SK-N-SH (cell line): ENCODE measurements around the gene PCNX3. TPM values are rescaled to one million over a fixed set of nuclear protein-coding genes. Genes with fewer than 3 reads are reported as not detected.
A peak's percentile ranks its signal among the peaks of the same experiment; 100 is the strongest.

Source experiments
- CTCF ChIA-PET: fragments of 300-600, 350-600 bp; formaldehyde crosslinking; extraction: SDS; loops from one replicate; lab custom pipeline; 2021; lab: Yijun Ruan, JAX
- POLR2A ChIA-PET: fragments of 350-600 bp; sonication (Branson Sonifier 250); formaldehyde crosslinking; extraction: SDS; loops from one replicate; lab custom pipeline; 2020; ENCODE audit warnings: antibody characterized with exemption, inconsistent platforms; lab: Yijun Ruan, JAX
- DNase-seq: peaks from one replicate; pipeline ENCODE4 v3.0.0; 2012
- H2AFZ ChIP-seq: fragments of 200-600 bp; sonication (generic); 2 replicates; pipeline ENCODE4 v1.8.1; 2016; ENCODE audit warnings: antibody characterized with exemption, mild to moderate bottlenecking, low read depth
- H3F3A ChIP-seq: fragments of 200-600 bp; sonication (generic); replicated peaks from 2 replicates; pipeline ENCODE3; 2016; ENCODE audit warnings: antibody characterized with exemption, mild to moderate bottlenecking; ENCODE audit not compliant: insufficient read depth
- H3K27ac ChIP-seq, 2 experiments: fragments of 200-500 bp in 1 of 2; fragments of 200-600 bp in 1 of 2; sonication (Bioruptor generic) in 1 of 2; sonication (generic), shearing (Covaris generic) in 1 of 2; 2 replicates each; pipeline versions ENCODE4 v1.5.1 to v1.6.1; 2014 to 2016; ENCODE audit warnings: low read depth in 2 of 2, inconsistent platforms in 1 of 2, low read length in 1 of 2, mild to moderate bottlenecking in 1 of 2, mixed read lengths in 1 of 2
- H3K27me3 ChIP-seq: fragments of 200-600 bp; sonication (generic), shearing (Covaris generic); 2 replicates; pipeline ENCODE4 v1.6.1; 2016; ENCODE audit warnings: mixed run types; ENCODE audit not compliant: insufficient read depth
- H3K36me3 ChIP-seq, 2 experiments: fragments of 200-500 bp in 1 of 2; fragments of 200-600 bp in 1 of 2; sonication (Bioruptor generic) in 1 of 2; sonication (generic) in 1 of 2; replicated peaks in 1 of 2; 2 replicates each; pipeline versions ENCODE3 to v1.5.1; 2014 to 2016; ENCODE audit warnings: low read length in 1 of 2, mild to moderate bottlenecking in 1 of 2; ENCODE audit not compliant: insufficient read depth in 2 of 2, control insufficient read depth in 1 of 2
- H3K4me1 ChIP-seq, 2 experiments: fragments of 200-500 bp in 1 of 2; fragments of 200-600 bp in 1 of 2; sonication (Bioruptor generic) in 1 of 2; sonication (generic), shearing (Covaris generic) in 1 of 2; 2 replicates each; pipeline versions ENCODE4 v1.5.1 to v1.6.1; 2014 to 2016; ENCODE audit warnings: low read depth in 1 of 2, low read length in 1 of 2, mixed run types in 1 of 2; ENCODE audit not compliant: insufficient read depth in 2 of 2, control insufficient read depth in 1 of 2
- H3K4me2 ChIP-seq: fragments of 200-600 bp; sonication (generic), shearing (Covaris generic); 2 replicates; pipeline ENCODE4 v1.6.1; 2017; ENCODE audit warnings: mixed run types
- H3K4me3 ChIP-seq, 2 experiments: fragments of 200-500 bp in 1 of 2; fragments of 200-600 bp in 1 of 2; sonication (Bioruptor generic) in 1 of 2; sonication (generic), shearing (Covaris generic) in 1 of 2; 2 replicates each; pipeline versions ENCODE4 v1.5.1 to v1.8.1; 2014 to 2016; ENCODE audit warnings: low read depth in 2 of 2, inconsistent platforms in 1 of 2, low read length in 1 of 2, mild to moderate bottlenecking in 1 of 2, mixed read lengths in 1 of 2, moderate library complexity in 1 of 2
- H3K79me2 ChIP-seq: fragments of 200-600 bp; sonication (generic); 2 replicates; pipeline ENCODE4 v1.8.1; 2017; ENCODE audit warnings: mild to moderate bottlenecking; ENCODE audit not compliant: insufficient read depth
- H3K9ac ChIP-seq: fragments of 200-600 bp; sonication (generic); 2 replicates; pipeline ENCODE4 v1.6.1; 2017; ENCODE audit warnings: mixed run types
- H3K9me2 ChIP-seq: fragments of 200-600 bp; sonication (generic); 2 replicates; pipeline ENCODE4 v1.6.1; 2017; ENCODE audit warnings: mixed run types
- H3K9me3 ChIP-seq: fragments of 200-600 bp; sonication (generic); 2 replicates; pipeline ENCODE4 v1.6.1; 2017; ENCODE audit warnings: mixed run types, mild to moderate bottlenecking, moderate library complexity
- H4K20me1 ChIP-seq: fragments of 200-600 bp; sonication (generic); 2 replicates; pipeline ENCODE4 v1.6.1; 2017; ENCODE audit warnings: mild to moderate bottlenecking, mixed run types; ENCODE audit not compliant: insufficient read depth
- CHD2 ChIP-seq: fragments of 150-350 bp; IDR thresholded peaks from 2 replicates; pipeline ENCODE4 v1.6.1; 2018; ENCODE audit warnings: low read length; ENCODE audit not compliant: partially characterized antibody
- ELF1 ChIP-seq: IDR thresholded peaks from 2 replicates; pipeline ENCODE4 v1.4.0; 2012
- EP300 ChIP-seq, 2 experiments: IDR thresholded peaks; 2 replicates each; pipeline versions ENCODE4 v1.4.0 to v1.6.1; 2012; ENCODE audit warnings: borderline replicate concordance in 1 of 2, low read depth in 1 of 2, low read length in 1 of 2
- EZH2phosphoT487 ChIP-seq: fragments of 200-600 bp; sonication (generic); IDR thresholded peaks from 2 replicates; pipeline ENCODE4 v1.6.1; 2017; ENCODE audit warnings: low read depth, mixed run types, mild to moderate bottlenecking, antibody characterized with exemption, moderate library complexity, borderline replicate concordance
- MXI1 ChIP-seq: IDR thresholded peaks from 2 replicates; pipeline ENCODE4 v1.6.1; 2012; ENCODE audit warnings: mild to moderate bottlenecking, low read depth, low read length, improper control_type of control experiment
- NFIC ChIP-seq: IDR thresholded peaks from 2 replicates; pipeline ENCODE4 v1.4.0; 2012; ENCODE audit warnings: borderline replicate concordance
- POLR2AphosphoS5 ChIP-seq: IDR thresholded peaks from 2 replicates; pipeline ENCODE4 v1.6.1; 2012; ENCODE audit warnings: low read depth, low read length
- RFX5 ChIP-seq: IDR thresholded peaks from 2 replicates; pipeline ENCODE4 v1.6.1; 2012; ENCODE audit warnings: mild to moderate bottlenecking, improper control_type of control experiment, low read length
- SIN3A ChIP-seq: IDR thresholded peaks from 2 replicates; pipeline ENCODE4 v1.6.1; 2012; ENCODE audit warnings: low read depth, mild to moderate bottlenecking, low read length, moderate library complexity, borderline replicate concordance
- SMC3 ChIP-seq: IDR thresholded peaks from 2 replicates; pipeline ENCODE4 v1.6.1; 2012; ENCODE audit warnings: low read depth, low read length, improper control_type of control experiment
- TCF12 ChIP-seq: IDR thresholded peaks from 2 replicates; pipeline ENCODE4 v1.4.0; 2012
- WGBS: methylation state at CpG from one replicate; pipeline ENCODE4 v1.1.6; 2017; ENCODE audit warnings: low lambda C conversion rate; 5-methylcytosine and 5-hydroxymethylcytosine counted together
- polyA plus RNA-seq, 3 experiments: library from polyadenylated mRNA; depleted of rRNA; stranded (reverse); fragments of >200 nt; gene quantifications; 2 replicates each; pipeline ENCODE4 v1.2.3, GENCODE V29; 2012
- TF ChIP-seq, protein P1 (sequence below): fragments of 150-350 bp; IDR thresholded peaks from 2 replicates; pipeline ENCODE4 v1.6.1; 2016; ENCODE audit warnings: mild to moderate bottlenecking, low read depth, low read length
- TF ChIP-seq, protein P2 (sequence below): IDR thresholded peaks from 2 replicates; pipeline ENCODE4 v1.4.0; 2012; ENCODE audit warnings: low read depth
- TF ChIP-seq, protein P3 (sequence below): IDR thresholded peaks from 2 replicates; pipeline ENCODE4 v1.4.0; 2012; ENCODE audit warnings: low read depth, borderline replicate concordance
- TF ChIP-seq, protein P4 (sequence below): IDR thresholded peaks from 2 replicates; pipeline ENCODE4 v1.4.0; 2012; ENCODE audit warnings: low read depth, borderline replicate concordance
- TF ChIP-seq, protein P5 (sequence below): IDR thresholded peaks from 2 replicates; pipeline ENCODE4 v1.6.1; 2012; ENCODE audit warnings: mild to moderate bottlenecking, low read depth, low read length, moderate library complexity

PCNX3 gene
- polyA plus RNA-seq, 1 of the 3 experiments (the other 2 are of a cell fraction) = 33.7 TPM

DNA sequence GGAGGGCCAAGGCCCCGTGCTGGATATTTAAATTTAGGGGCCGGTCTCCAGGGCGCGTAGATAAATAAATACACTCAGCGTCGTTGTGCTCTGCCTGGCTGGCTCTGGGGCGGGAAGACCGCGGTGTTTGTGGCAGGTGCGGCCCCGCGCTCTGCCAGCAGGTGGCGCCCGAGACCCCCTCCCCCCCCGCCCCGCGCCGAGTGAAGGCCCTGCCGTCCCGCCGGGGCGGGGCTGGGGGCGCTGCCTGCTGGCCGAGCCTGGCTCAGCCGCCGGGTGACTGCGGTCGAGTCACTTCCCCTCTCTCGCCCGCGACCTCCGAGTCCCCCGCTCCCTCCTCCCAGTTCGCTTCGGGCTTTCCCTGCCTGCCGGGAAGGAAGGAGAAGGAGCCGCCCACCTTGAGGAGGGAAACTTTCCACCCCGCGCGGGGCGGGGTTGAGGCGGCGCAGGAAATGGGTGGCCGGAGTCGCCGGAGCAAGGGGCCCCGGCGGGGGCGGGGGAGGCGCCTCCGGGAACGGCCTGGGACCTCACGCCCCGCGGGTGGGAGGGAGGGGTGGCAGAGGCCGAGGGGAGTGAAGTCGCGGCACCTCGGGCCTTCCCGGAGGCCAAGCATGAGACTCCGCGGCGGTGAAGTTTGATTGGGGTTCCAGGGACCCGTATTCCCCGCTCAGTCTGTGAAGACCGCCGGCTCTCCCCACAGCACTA, 41.3 kb upstream of the PCNX3 start (continued):
- TF ChIP-seq, protein P1, sequence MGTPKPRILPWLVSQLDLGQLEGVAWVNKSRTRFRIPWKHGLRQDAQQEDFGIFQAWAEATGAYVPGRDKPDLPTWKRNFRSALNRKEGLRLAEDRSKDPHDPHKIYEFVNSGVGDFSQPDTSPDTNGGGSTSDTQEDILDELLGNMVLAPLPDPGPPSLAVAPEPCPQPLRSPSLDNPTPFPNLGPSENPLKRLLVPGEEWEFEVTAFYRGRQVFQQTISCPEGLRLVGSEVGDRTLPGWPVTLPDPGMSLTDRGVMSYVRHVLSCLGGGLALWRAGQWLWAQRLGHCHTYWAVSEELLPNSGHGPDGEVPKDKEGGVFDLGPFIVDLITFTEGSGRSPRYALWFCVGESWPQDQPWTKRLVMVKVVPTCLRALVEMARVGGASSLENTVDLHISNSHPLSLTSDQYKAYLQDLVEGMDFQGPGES = no peak
- TF ChIP-seq, protein P2, sequence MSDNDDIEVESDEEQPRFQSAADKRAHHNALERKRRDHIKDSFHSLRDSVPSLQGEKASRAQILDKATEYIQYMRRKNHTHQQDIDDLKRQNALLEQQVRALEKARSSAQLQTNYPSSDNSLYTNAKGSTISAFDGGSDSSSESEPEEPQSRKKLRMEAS = no peak
- TF ChIP-seq SIN3A = peak; percentile 63; the same call in 1 of the 2 replicates
- TF ChIP-seq, protein P3, sequence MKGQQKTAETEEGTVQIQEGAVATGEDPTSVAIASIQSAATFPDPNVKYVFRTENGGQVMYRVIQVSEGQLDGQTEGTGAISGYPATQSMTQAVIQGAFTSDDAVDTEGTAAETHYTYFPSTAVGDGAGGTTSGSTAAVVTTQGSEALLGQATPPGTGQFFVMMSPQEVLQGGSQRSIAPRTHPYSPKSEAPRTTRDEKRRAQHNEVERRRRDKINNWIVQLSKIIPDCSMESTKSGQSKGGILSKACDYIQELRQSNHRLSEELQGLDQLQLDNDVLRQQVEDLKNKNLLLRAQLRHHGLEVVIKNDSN = no peak
- TF ChIP-seq RFX5 = no peak
- no peak for TF ChIP-seq POLR2AphosphoS5
- TF ChIP-seq SMC3 = 0 out of 2 replicates have a peak, but pooled peaks have one; percentile 32

DNA sequence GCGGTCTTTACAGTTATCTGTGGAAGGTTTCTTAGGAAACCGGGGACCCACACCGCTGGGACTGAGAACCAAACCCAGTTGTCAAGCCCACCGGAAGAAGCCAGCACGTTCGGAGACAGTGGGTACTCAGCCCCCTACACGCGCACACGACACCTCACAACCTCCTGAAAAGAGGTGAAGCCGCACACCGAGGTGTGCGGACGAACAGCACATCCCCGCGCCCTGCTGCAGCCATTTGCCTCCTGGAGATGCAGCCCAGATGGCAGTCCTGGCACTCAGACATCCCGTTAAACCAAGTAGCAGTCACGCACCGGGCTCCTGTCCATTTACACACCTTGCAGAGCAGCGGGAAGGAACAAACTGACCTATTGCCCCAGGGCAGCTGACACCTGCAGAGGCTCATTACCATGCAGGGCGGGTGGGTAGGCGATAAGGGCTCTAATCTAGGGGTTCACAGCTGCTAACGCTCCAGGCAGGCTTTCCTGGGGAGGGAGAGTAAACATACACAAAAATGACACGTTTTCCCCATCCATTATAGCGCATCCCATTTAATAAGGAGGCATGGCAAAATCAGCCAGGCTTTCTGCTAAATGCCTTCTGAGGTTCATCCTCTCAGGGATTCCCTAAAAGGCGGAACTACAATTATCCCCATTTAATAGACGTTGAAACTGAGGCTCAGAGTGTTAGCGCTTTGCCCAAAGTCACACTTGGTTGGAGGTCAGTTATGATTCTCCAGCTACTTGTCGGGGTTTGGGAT, 40.6 kb upstream of the PCNX3 start:
- H3K9ac ChIP-seq = no peak overlapping the region
- H4K20me1 ChIP-seq = peaks cover 25% of the 10 kb centered on the region
- peaks cover 38% of the 10 kb centered on the region for H3F3A ChIP-seq
- peak overlapping the region; percentile 35; a peak in 3 of 4 replicates for H3K4me3 ChIP-seq
- WGBS = 83% methylated on average over 24 of the region's 28 CpGs
- no peak for DNase-seq
- no peaks in the 10 kb centered on the region for H3K27me3 ChIP-seq
- H3K4me1 ChIP-seq = peaks cover 44 to 53% of the 10 kb centered on the region in 2 experiments; a peak in 3 of 4 replicates
- H3K4me2 ChIP-seq = peak overlapping the region; percentile 83; the same call in 1 of the 2 replicates
- peak overlapping the region; percentile 56 to 81 for H3K27ac ChIP-seq
- no peaks in the 10 kb centered on the region for H3K9me3 ChIP-seq
- no peaks in the 10 kb centered on the region for H3K9me2 ChIP-seq
- ChIA-PET POLR2A (interaction anchor here (0.7 to 1.3 kb wide), 2 partner anchors 63 to 152 kb away, joined by 4 read pairs; partner anchors contain the start of genes NEAT1 and SIPA1), CTCF (interaction anchor here (1.3 to 13.6 kb wide), 4 partner anchors 13 to 34 kb away, joined by 3 to 295 read pairs (median 110); partner anchors contain the start of gene KCNK7)
- H3K79me2 ChIP-seq = peaks cover 63% of the 10 kb centered on the region
- TF ChIP-seq NFIC (no peak), EP300 (IDR thresholded peaks at IDR 0.05; ENCODE audit: borderline replicate concordance in 1 of 2, low read depth in 1 of 2, low read length in 1 of 2) (no peak), CHD2 (no peak), ELF1 (no peak), EZH2phosphoT487 (no peak), MXI1 (no peak), POLR2AphosphoS5 (no peak; the same call in 1 of the 2 replicates), TCF12 (no peak)
- TF ChIP-seq, protein P4, sequence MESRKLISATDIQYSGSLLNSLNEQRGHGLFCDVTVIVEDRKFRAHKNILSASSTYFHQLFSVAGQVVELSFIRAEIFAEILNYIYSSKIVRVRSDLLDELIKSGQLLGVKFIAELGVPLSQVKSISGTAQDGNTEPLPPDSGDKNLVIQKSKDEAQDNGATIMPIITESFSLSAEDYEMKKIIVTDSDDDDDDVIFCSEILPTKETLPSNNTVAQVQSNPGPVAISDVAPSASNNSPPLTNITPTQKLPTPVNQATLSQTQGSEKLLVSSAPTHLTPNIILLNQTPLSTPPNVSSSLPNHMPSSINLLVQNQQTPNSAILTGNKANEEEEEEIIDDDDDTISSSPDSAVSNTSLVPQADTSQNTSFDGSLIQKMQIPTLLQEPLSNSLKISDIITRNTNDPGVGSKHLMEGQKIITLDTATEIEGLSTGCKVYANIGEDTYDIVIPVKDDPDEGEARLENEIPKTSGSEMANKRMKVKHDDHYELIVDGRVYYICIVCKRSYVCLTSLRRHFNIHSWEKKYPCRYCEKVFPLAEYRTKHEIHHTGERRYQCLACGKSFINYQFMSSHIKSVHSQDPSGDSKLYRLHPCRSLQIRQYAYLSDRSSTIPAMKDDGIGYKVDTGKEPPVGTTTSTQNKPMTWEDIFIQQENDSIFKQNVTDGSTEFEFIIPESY = no peak
- TF ChIP-seq, protein P5, sequence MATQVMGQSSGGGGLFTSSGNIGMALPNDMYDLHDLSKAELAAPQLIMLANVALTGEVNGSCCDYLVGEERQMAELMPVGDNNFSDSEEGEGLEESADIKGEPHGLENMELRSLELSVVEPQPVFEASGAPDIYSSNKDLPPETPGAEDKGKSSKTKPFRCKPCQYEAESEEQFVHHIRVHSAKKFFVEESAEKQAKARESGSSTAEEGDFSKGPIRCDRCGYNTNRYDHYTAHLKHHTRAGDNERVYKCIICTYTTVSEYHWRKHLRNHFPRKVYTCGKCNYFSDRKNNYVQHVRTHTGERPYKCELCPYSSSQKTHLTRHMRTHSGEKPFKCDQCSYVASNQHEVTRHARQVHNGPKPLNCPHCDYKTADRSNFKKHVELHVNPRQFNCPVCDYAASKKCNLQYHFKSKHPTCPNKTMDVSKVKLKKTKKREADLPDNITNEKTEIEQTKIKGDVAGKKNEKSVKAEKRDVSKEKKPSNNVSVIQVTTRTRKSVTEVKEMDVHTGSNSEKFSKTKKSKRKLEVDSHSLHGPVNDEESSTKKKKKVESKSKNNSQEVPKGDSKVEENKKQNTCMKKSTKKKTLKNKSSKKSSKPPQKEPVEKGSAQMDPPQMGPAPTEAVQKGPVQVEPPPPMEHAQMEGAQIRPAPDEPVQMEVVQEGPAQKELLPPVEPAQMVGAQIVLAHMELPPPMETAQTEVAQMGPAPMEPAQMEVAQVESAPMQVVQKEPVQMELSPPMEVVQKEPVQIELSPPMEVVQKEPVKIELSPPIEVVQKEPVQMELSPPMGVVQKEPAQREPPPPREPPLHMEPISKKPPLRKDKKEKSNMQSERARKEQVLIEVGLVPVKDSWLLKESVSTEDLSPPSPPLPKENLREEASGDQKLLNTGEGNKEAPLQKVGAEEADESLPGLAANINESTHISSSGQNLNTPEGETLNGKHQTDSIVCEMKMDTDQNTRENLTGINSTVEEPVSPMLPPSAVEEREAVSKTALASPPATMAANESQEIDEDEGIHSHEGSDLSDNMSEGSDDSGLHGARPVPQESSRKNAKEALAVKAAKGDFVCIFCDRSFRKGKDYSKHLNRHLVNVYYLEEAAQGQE = no peak
- H2AFZ ChIP-seq = no peak overlapping the region
- peaks cover 19 to 20% of the 10 kb centered on the region in 2 experiments for H3K36me3 ChIP-seq
